SK-N-SH (cell line): ENCODE measurements around the gene PTPRG. TPM values are rescaled to one million over a fixed set of nuclear protein-coding genes. Genes with fewer than 3 reads are reported as not detected.

Experiments
- CTCF ChIA-PET: fragments of 300-600, 350-600 bp; formaldehyde crosslinking; extraction: SDS; loops from one replicate; lab custom pipeline; 2021; lab: Yijun Ruan, JAX
- POLR2A ChIA-PET: fragments of 350-600 bp; sonication (Branson Sonifier 250); formaldehyde crosslinking; extraction: SDS; loops from one replicate; lab custom pipeline; 2020; ENCODE audit warnings: antibody characterized with exemption, inconsistent platforms; lab: Yijun Ruan, JAX
- DNase-seq: peaks from one replicate; pipeline ENCODE4 v3.0.0; 2012
- H2AFZ ChIP-seq: fragments of 200-600 bp; sonication (generic); 2 replicates; pipeline ENCODE4 v1.8.1; 2016; ENCODE audit warnings: antibody characterized with exemption, mild to moderate bottlenecking, low read depth
- H3F3A ChIP-seq: fragments of 200-600 bp; sonication (generic); replicated peaks from 2 replicates; pipeline ENCODE3; 2016; ENCODE audit warnings: antibody characterized with exemption, mild to moderate bottlenecking; ENCODE audit not compliant: insufficient read depth
- H3K27ac ChIP-seq, 2 experiments: fragments of 200-500 bp in 1 of 2; fragments of 200-600 bp in 1 of 2; sonication (Bioruptor generic) in 1 of 2; sonication (generic), shearing (Covaris generic) in 1 of 2; 2 replicates each; pipeline versions ENCODE4 v1.5.1 to v1.6.1; 2014 to 2016; ENCODE audit warnings: low read depth in 2 of 2, inconsistent platforms in 1 of 2, low read length in 1 of 2, mild to moderate bottlenecking in 1 of 2, mixed read lengths in 1 of 2
- H3K27me3 ChIP-seq: fragments of 200-600 bp; sonication (generic), shearing (Covaris generic); 2 replicates; pipeline ENCODE4 v1.6.1; 2016; ENCODE audit warnings: mixed run types; ENCODE audit not compliant: insufficient read depth
- H3K36me3 ChIP-seq, 2 experiments: fragments of 200-500 bp in 1 of 2; fragments of 200-600 bp in 1 of 2; sonication (Bioruptor generic) in 1 of 2; sonication (generic) in 1 of 2; replicated peaks in 1 of 2; 2 replicates each; pipeline versions ENCODE3 to v1.5.1; 2014 to 2016; ENCODE audit warnings: low read length in 1 of 2, mild to moderate bottlenecking in 1 of 2; ENCODE audit not compliant: insufficient read depth in 2 of 2, control insufficient read depth in 1 of 2
- H3K4me1 ChIP-seq, 2 experiments: fragments of 200-500 bp in 1 of 2; fragments of 200-600 bp in 1 of 2; sonication (Bioruptor generic) in 1 of 2; sonication (generic), shearing (Covaris generic) in 1 of 2; 2 replicates each; pipeline versions ENCODE4 v1.5.1 to v1.6.1; 2014 to 2016; ENCODE audit warnings: low read depth in 1 of 2, low read length in 1 of 2, mixed run types in 1 of 2; ENCODE audit not compliant: insufficient read depth in 2 of 2, control insufficient read depth in 1 of 2
- H3K4me2 ChIP-seq: fragments of 200-600 bp; sonication (generic), shearing (Covaris generic); 2 replicates; pipeline ENCODE4 v1.6.1; 2017; ENCODE audit warnings: mixed run types
- H3K4me3 ChIP-seq, 2 experiments: fragments of 200-500 bp in 1 of 2; fragments of 200-600 bp in 1 of 2; sonication (Bioruptor generic) in 1 of 2; sonication (generic), shearing (Covaris generic) in 1 of 2; 2 replicates each; pipeline versions ENCODE4 v1.5.1 to v1.8.1; 2014 to 2016; ENCODE audit warnings: low read depth in 2 of 2, inconsistent platforms in 1 of 2, low read length in 1 of 2, mild to moderate bottlenecking in 1 of 2, mixed read lengths in 1 of 2, moderate library complexity in 1 of 2
- H3K79me2 ChIP-seq: fragments of 200-600 bp; sonication (generic); 2 replicates; pipeline ENCODE4 v1.8.1; 2017; ENCODE audit warnings: mild to moderate bottlenecking; ENCODE audit not compliant: insufficient read depth
- H3K9ac ChIP-seq: fragments of 200-600 bp; sonication (generic); 2 replicates; pipeline ENCODE4 v1.6.1; 2017; ENCODE audit warnings: mixed run types
- H3K9me2 ChIP-seq: fragments of 200-600 bp; sonication (generic); 2 replicates; pipeline ENCODE4 v1.6.1; 2017; ENCODE audit warnings: mixed run types
- H3K9me3 ChIP-seq: fragments of 200-600 bp; sonication (generic); 2 replicates; pipeline ENCODE4 v1.6.1; 2017; ENCODE audit warnings: mixed run types, mild to moderate bottlenecking, moderate library complexity
- H4K20me1 ChIP-seq: fragments of 200-600 bp; sonication (generic); 2 replicates; pipeline ENCODE4 v1.6.1; 2017; ENCODE audit warnings: mild to moderate bottlenecking, mixed run types; ENCODE audit not compliant: insufficient read depth
- ELF1 ChIP-seq: IDR thresholded peaks from 2 replicates; pipeline ENCODE4 v1.4.0; 2012
- EP300 ChIP-seq, 2 experiments: IDR thresholded peaks; 2 replicates each; pipeline versions ENCODE4 v1.4.0 to v1.6.1; 2012; ENCODE audit warnings: borderline replicate concordance in 1 of 2, low read depth in 1 of 2, low read length in 1 of 2
- EZH2phosphoT487 ChIP-seq: fragments of 200-600 bp; sonication (generic); IDR thresholded peaks from 2 replicates; pipeline ENCODE4 v1.6.1; 2017; ENCODE audit warnings: low read depth, mixed run types, mild to moderate bottlenecking, antibody characterized with exemption, moderate library complexity, borderline replicate concordance
- FOSL2 ChIP-seq: IDR thresholded peaks from 2 replicates; pipeline ENCODE4 v1.4.0; 2012; ENCODE audit warnings: low read depth, mild to moderate bottlenecking, moderate library complexity, borderline replicate concordance
- GABPA ChIP-seq: IDR thresholded peaks from 2 replicates; pipeline ENCODE4 v1.4.0; 2012; ENCODE audit warnings: low read depth, mild to moderate bottlenecking
- NFIC ChIP-seq: IDR thresholded peaks from 2 replicates; pipeline ENCODE4 v1.4.0; 2012; ENCODE audit warnings: borderline replicate concordance
- POLR2AphosphoS5 ChIP-seq: IDR thresholded peaks from 2 replicates; pipeline ENCODE4 v1.6.1; 2012; ENCODE audit warnings: low read depth, low read length
- RAD21 ChIP-seq: IDR thresholded peaks from 2 replicates; pipeline ENCODE4 v1.6.1; 2012; ENCODE audit warnings: mild to moderate bottlenecking, low read length
- SIN3A ChIP-seq: IDR thresholded peaks from 2 replicates; pipeline ENCODE4 v1.6.1; 2012; ENCODE audit warnings: low read depth, mild to moderate bottlenecking, low read length, moderate library complexity, borderline replicate concordance
- TCF12 ChIP-seq: IDR thresholded peaks from 2 replicates; pipeline ENCODE4 v1.4.0; 2012
- WGBS: methylation state at CpG from one replicate; pipeline ENCODE4 v1.1.6; 2017; ENCODE audit warnings: low lambda C conversion rate; 5-methylcytosine and 5-hydroxymethylcytosine counted together
- polyA plus RNA-seq, 3 experiments: library from polyadenylated mRNA; depleted of rRNA; stranded (reverse); fragments of >200 nt; gene quantifications; 2 replicates each; pipeline ENCODE4 v1.2.3, GENCODE V29; 2012
- TF ChIP-seq, protein P1 (sequence below): IDR thresholded peaks from 2 replicates; pipeline ENCODE4; 2012
- TF ChIP-seq, protein P2 (sequence below): IDR thresholded peaks from 2 replicates; pipeline ENCODE4 v1.4.0; 2012; ENCODE audit warnings: low read depth, borderline replicate concordance
- TF ChIP-seq, protein P3 (sequence below): fragments of 150-350 bp; IDR thresholded peaks from 2 replicates; pipeline ENCODE4 v1.6.1; 2016; ENCODE audit warnings: mild to moderate bottlenecking, low read depth, low read length
- TF ChIP-seq, protein P4 (sequence below): IDR thresholded peaks from 2 replicates; pipeline ENCODE4 v1.6.1; 2012; ENCODE audit warnings: mild to moderate bottlenecking, low read depth, low read length, moderate library complexity

Gene PTPRG
- polyA plus RNA-seq, 1 of the 3 experiments (the other 2 are of a cell fraction), result 14.1 TPM

DNA sequence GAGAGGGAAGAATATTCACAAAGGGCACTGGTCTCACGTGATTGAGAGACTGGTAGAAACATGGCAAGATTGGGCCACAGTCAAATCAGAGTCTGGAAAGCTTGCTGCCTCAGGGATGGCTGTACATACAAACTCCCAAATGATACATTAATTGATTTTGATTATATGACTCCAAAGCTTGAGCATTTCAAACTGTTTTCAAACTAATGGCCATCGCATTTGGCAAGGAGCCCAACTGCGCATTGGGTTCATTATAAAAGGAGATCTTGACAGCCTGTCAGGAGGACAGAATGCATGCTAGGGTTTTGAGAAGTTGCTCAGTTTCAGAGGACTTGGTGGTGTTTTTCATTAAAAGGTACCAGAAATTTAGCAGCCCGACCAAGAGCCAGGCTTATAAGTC, 117.7 kb downstream of the PTPRG start:
- ChIA-PET POLR2A (no interaction called here), CTCF (interaction anchor here (1.0 kb wide), 1 partner anchor 16 kb away, joined by 3 read pairs; no protein-coding TSS in a partner anchor)
- no peak overlapping the region for H3K4me3 ChIP-seq
- peak; percentile 33 for DNase-seq
- H3K27ac ChIP-seq, result no peak overlapping the region
- H3K79me2 ChIP-seq, result peaks cover 5% of the 10 kb centered on the region; the same call in 1 of the 2 replicates
- no peak overlapping the region for H2AFZ ChIP-seq
- H3K9me2 ChIP-seq, result no peaks in the 10 kb centered on the region
- WGBS, result 74% methylated on average over 4 of the region's 4 CpGs
- no peaks in the 10 kb centered on the region for H3K27me3 ChIP-seq
- no peaks in the 10 kb centered on the region for H3K9me3 ChIP-seq
- TF ChIP-seq, protein P1, sequence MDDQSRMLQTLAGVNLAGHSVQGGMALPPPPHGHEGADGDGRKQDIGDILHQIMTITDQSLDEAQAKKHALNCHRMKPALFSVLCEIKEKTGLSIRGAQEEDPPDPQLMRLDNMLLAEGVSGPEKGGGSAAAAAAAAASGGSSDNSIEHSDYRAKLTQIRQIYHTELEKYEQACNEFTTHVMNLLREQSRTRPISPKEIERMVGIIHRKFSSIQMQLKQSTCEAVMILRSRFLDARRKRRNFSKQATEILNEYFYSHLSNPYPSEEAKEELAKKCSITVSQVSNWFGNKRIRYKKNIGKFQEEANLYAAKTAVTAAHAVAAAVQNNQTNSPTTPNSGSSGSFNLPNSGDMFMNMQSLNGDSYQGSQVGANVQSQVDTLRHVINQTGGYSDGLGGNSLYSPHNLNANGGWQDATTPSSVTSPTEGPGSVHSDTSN, result 0 out of 2 replicates have a peak, but pooled peaks have one; percentile 8
- TF ChIP-seq NFIC (no peak), EP300 (IDR thresholded peaks at IDR 0.05; ENCODE audit: borderline replicate concordance in 1 of 2, low read depth in 1 of 2, low read length in 1 of 2) (0 out of 4 replicates have a peak, but pooled peaks of 1 of the 2 experiments have one; percentile 26), TCF12 (peak; percentile 52; the same call in 1 of the 2 replicates)
- TF ChIP-seq, protein P2, sequence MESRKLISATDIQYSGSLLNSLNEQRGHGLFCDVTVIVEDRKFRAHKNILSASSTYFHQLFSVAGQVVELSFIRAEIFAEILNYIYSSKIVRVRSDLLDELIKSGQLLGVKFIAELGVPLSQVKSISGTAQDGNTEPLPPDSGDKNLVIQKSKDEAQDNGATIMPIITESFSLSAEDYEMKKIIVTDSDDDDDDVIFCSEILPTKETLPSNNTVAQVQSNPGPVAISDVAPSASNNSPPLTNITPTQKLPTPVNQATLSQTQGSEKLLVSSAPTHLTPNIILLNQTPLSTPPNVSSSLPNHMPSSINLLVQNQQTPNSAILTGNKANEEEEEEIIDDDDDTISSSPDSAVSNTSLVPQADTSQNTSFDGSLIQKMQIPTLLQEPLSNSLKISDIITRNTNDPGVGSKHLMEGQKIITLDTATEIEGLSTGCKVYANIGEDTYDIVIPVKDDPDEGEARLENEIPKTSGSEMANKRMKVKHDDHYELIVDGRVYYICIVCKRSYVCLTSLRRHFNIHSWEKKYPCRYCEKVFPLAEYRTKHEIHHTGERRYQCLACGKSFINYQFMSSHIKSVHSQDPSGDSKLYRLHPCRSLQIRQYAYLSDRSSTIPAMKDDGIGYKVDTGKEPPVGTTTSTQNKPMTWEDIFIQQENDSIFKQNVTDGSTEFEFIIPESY, result no peak
- H3K9ac ChIP-seq, result no peak overlapping the region
- H4K20me1 ChIP-seq, result no peaks in the 10 kb centered on the region
- H3K36me3 ChIP-seq, result no peaks in the 10 kb centered on the region
- H3K4me1 ChIP-seq, result peaks cover 0 to 3% of the 10 kb centered on the region in 2 experiments; a peak in 2 of 4 replicates
- no peaks in the 10 kb centered on the region for H3F3A ChIP-seq
- no peak overlapping the region for H3K4me2 ChIP-seq

DNA sequence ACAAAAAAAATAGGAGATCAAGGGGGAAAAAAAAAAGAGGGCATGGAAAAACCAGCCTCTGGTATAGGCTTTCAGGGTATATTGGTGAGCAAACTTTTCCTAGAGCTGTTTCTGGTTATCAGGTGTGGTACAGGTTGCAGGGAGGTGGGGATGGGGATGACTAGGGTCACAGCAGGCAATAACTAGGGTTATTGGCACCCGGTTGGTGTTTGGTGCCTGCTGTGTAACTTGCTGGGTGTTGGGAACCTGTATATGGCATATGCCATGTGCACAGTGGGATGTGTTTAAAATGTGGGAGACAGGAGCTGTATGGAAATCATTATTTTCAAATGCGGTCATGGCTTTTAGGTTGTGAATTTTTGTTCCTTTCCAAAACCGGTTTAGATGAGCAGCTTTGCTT, 119.2 kb downstream of the PTPRG start:
- Histone ChIP-seq H3K27me3 (no peaks in the 10 kb centered on the region), H3K36me3 (no peaks in the 10 kb centered on the region), H3K27ac (no peak overlapping the region), H2AFZ (no peak overlapping the region), H3K9me3 (no peaks in the 10 kb centered on the region), H3F3A (no peaks in the 10 kb centered on the region), H3K9ac (no peak overlapping the region), H4K20me1 (peaks cover 5% of the 10 kb centered on the region; the same call in 1 of the 2 replicates), H3K9me2 (no peaks in the 10 kb centered on the region), H3K4me1 (peaks cover 0 to 4% of the 10 kb centered on the region in 2 experiments; a peak in 2 of 4 replicates), H3K4me2 (no peak overlapping the region), H3K4me3 (no peak overlapping the region), H3K79me2 (peaks cover 11% of the 10 kb centered on the region)
- WGBS, result 81% methylated on average over 3 of the region's 3 CpGs
- ChIA-PET CTCF (interaction anchor here (1.7 kb wide), 1 partner anchor 12 kb away, joined by 4 read pairs; no protein-coding TSS in a partner anchor), POLR2A (no interaction called here)
- DNase-seq, result no peak
- TF ChIP-seq ELF1, result no peak
- TF ChIP-seq FOSL2, result no peak
- no peak for TF ChIP-seq EZH2phosphoT487
- TF ChIP-seq, protein P3, sequence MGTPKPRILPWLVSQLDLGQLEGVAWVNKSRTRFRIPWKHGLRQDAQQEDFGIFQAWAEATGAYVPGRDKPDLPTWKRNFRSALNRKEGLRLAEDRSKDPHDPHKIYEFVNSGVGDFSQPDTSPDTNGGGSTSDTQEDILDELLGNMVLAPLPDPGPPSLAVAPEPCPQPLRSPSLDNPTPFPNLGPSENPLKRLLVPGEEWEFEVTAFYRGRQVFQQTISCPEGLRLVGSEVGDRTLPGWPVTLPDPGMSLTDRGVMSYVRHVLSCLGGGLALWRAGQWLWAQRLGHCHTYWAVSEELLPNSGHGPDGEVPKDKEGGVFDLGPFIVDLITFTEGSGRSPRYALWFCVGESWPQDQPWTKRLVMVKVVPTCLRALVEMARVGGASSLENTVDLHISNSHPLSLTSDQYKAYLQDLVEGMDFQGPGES, result no peak
- TF ChIP-seq POLR2AphosphoS5, result no peak
- TF ChIP-seq, protein P4, sequence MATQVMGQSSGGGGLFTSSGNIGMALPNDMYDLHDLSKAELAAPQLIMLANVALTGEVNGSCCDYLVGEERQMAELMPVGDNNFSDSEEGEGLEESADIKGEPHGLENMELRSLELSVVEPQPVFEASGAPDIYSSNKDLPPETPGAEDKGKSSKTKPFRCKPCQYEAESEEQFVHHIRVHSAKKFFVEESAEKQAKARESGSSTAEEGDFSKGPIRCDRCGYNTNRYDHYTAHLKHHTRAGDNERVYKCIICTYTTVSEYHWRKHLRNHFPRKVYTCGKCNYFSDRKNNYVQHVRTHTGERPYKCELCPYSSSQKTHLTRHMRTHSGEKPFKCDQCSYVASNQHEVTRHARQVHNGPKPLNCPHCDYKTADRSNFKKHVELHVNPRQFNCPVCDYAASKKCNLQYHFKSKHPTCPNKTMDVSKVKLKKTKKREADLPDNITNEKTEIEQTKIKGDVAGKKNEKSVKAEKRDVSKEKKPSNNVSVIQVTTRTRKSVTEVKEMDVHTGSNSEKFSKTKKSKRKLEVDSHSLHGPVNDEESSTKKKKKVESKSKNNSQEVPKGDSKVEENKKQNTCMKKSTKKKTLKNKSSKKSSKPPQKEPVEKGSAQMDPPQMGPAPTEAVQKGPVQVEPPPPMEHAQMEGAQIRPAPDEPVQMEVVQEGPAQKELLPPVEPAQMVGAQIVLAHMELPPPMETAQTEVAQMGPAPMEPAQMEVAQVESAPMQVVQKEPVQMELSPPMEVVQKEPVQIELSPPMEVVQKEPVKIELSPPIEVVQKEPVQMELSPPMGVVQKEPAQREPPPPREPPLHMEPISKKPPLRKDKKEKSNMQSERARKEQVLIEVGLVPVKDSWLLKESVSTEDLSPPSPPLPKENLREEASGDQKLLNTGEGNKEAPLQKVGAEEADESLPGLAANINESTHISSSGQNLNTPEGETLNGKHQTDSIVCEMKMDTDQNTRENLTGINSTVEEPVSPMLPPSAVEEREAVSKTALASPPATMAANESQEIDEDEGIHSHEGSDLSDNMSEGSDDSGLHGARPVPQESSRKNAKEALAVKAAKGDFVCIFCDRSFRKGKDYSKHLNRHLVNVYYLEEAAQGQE, result no peak
- no peak for TF ChIP-seq NFIC
- no peak for TF ChIP-seq SIN3A
- no peak for TF ChIP-seq RAD21
- no peak for TF ChIP-seq GABPA
